Panc1 (cell line): Measurements from ENCODE around the gene UCHL5. TPM values are rescaled to one million over a fixed set of nuclear protein-coding genes. Genes with fewer than 3 reads are reported as not detected.

Source experiments
- ATAC-seq: fragments of 200-7000 bp; cut with Tn5 transposase; 2 replicates; pipeline ENCODE4 v1.9.1; 2020; ENCODE audit warnings: mild to moderate bottlenecking, moderate library complexity
- Bru-seq: library from RNA; stranded (reverse); fragments of 400-500 nt; gene quantifications from one replicate; lab custom pipeline; 2021; lab: Mats Ljungman, UMichigan
- BruChase-seq, 2 experiments: library from RNA; stranded (reverse); fragments of 400-500 nt; gene quantifications; one replicate each; lab custom pipeline; 2021; lab: Mats Ljungman, UMichigan
- BruUV-seq: library from RNA; stranded (reverse); fragments of 400-500 nt; replicated peaks from 2 replicates; lab custom pipeline; 2021; lab: Mats Ljungman, UMichigan
- CTCF ChIA-PET: fragments of 300-600 bp; sonication (Branson Sonifier 250); formaldehyde crosslinking; loops from one replicate; lab custom pipeline; 2022; ENCODE audit warnings: antibody characterized with exemption; lab: Charles Lee
- POLR2A ChIA-PET: fragments of 300-600 bp; sonication (Branson Sonifier 250); formaldehyde crosslinking; loops from one replicate; lab custom pipeline; 2022; ENCODE audit warnings: antibody characterized with exemption; lab: Charles Lee
- DNase-seq: peaks from one replicate; pipeline ENCODE4 v3.0.0-alpha.2; 2010; ENCODE audit warnings: low read depth, low spot score
- H3K27ac ChIP-seq: 2 replicates; pipeline ENCODE4 v1.5.1; 2011; ENCODE audit warnings: mild to moderate bottlenecking, low read length, inconsistent platforms
- H3K27me3 ChIP-seq: fragments of 200-500 bp; sonication (Bioruptor generic); 2 replicates; pipeline ENCODE4 v1.6.0; 2014; ENCODE audit warnings: low read length, inconsistent platforms; ENCODE audit not compliant: control insufficient read depth, insufficient read depth
- H3K36me3 ChIP-seq: fragments of 200-500 bp; sonication (Bioruptor generic); 2 replicates; pipeline ENCODE4 v1.5.1; 2014; ENCODE audit warnings: inconsistent platforms, mild to moderate bottlenecking, low read length, moderate library complexity; ENCODE audit not compliant: control insufficient read depth, insufficient read depth
- H3K4me1 ChIP-seq: 2 replicates; pipeline ENCODE4 v1.5.1; 2011; ENCODE audit warnings: inconsistent platforms, mild to moderate bottlenecking, low read length, moderate library complexity; ENCODE audit not compliant: control insufficient read depth, insufficient read depth
- H3K4me3 ChIP-seq, 2 experiments: 2 replicates each; pipeline ENCODE4 v1.5.1; 2011 to 2012; ENCODE audit warnings: low read depth in 2 of 2, low read length in 2 of 2, mild to moderate bottlenecking in 2 of 2, inconsistent platforms in 1 of 2, moderate library complexity in 1 of 2
- H3K9me3 ChIP-seq: fragments of 200-500 bp; sonication (Bioruptor generic); 2 replicates; pipeline ENCODE4 v1.5.1; 2014; ENCODE audit warnings: low read depth, mild to moderate bottlenecking, inconsistent platforms, low read length, moderate library complexity; ENCODE audit not compliant: control insufficient read depth, insufficient read depth
- POLR2AphosphoS5 ChIP-seq: IDR thresholded peaks from 2 replicates; pipeline ENCODE4 v1.6.1; 2012; ENCODE audit warnings: mild to moderate bottlenecking, low read depth, low read length, moderate library complexity
- SIN3A ChIP-seq: IDR thresholded peaks from 2 replicates; pipeline ENCODE4 v1.6.1; 2012; ENCODE audit warnings: low read depth, mild to moderate bottlenecking, low read length, moderate library complexity, borderline replicate concordance; ENCODE audit not compliant: insufficient read depth
- TCF7L2 ChIP-seq: IDR thresholded peaks from 2 replicates; pipeline ENCODE4 v1.6.1; 2011; ENCODE audit warnings: mild to moderate bottlenecking, low read depth, low read length, inconsistent platforms
- in situ Hi-C: cut with HindIII; loops from 2 replicates; pipeline ENCODE4 v1.10.0; 2016; ENCODE audit warnings: low sequenced_read_pairs, low pct_unique_long_range_greater_than_20kb
- intact Hi-C: fragments of 100-400 bp; cut with micrococcal nuclease; formaldehyde crosslinking; loops from one replicate; pipeline ENCODE4 v1.10.0; 2022; ENCODE audit not compliant: unreplicated experiment
- long read RNA-seq: library from polyadenylated mRNA; unstranded; transcript quantifications from one replicate; pipeline ENCODE4 v2.0.0, GENCODE V29; 2021; ENCODE audit not compliant: unreplicated experiment
- polyA plus RNA-seq: library from polyadenylated mRNA; unstranded; fragments of >200 nt; gene quantifications from one replicate; pipeline ENCODE4 v1.2.1, GENCODE V29; 2012; ENCODE audit warnings: missing spikeins; ENCODE audit not compliant: insufficient read length
- total RNA-seq: library from RNA; stranded (reverse); gene quantifications from one replicate; pipeline ENCODE4 v1.2.1, GENCODE V29; 2021; ENCODE audit not compliant: unreplicated experiment
- TF ChIP-seq, protein P1 (sequence below): fragments of 450-650 bp; IDR thresholded peaks from 2 replicates; pipeline ENCODE4 v1.5.1; 2017; ENCODE audit warnings: mild to moderate bottlenecking
- TF ChIP-seq, protein P2 (sequence below), 2 experiments: IDR thresholded peaks; 2 replicates each; pipeline ENCODE4 v1.6.1; 2011 to 2012; ENCODE audit warnings: low read depth in 2 of 2, control low read depth in 1 of 2, low read length in 1 of 2, mild to moderate bottlenecking in 1 of 2, moderate library complexity in 1 of 2; ENCODE audit not compliant: insufficient read depth in 1 of 2

The UCHL5 gene, protein sequence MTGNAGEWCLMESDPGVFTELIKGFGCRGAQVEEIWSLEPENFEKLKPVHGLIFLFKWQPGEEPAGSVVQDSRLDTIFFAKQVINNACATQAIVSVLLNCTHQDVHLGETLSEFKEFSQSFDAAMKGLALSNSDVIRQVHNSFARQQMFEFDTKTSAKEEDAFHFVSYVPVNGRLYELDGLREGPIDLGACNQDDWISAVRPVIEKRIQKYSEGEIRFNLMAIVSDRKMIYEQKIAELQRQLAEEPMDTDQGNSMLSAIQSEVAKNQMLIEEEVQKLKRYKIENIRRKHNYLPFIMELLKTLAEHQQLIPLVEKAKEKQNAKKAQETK
- 42.6 TPM for total RNA-seq
- 36.8 TPM for polyA plus RNA-seq
- percentile 89 among the genes with signal in this experiment for Bru-seq, nascent RNA
- percentile 89 among the genes with signal in this experiment for BruChase-seq, experiment 1, labeled RNA remaining after a 2-hour chase
- BruChase-seq, experiment 2, labeled RNA remaining after a 6-hour chase: percentile 86 among the genes with signal in this experiment
- long read RNA-seq, full-length matches to known transcripts: 106 of 134 reads
- long read RNA-seq, partial matches to known transcripts: 3 of 134 reads
- long read RNA-seq, other reads (novel, unspliced or antisense): 25 of 134 reads

DNA sequence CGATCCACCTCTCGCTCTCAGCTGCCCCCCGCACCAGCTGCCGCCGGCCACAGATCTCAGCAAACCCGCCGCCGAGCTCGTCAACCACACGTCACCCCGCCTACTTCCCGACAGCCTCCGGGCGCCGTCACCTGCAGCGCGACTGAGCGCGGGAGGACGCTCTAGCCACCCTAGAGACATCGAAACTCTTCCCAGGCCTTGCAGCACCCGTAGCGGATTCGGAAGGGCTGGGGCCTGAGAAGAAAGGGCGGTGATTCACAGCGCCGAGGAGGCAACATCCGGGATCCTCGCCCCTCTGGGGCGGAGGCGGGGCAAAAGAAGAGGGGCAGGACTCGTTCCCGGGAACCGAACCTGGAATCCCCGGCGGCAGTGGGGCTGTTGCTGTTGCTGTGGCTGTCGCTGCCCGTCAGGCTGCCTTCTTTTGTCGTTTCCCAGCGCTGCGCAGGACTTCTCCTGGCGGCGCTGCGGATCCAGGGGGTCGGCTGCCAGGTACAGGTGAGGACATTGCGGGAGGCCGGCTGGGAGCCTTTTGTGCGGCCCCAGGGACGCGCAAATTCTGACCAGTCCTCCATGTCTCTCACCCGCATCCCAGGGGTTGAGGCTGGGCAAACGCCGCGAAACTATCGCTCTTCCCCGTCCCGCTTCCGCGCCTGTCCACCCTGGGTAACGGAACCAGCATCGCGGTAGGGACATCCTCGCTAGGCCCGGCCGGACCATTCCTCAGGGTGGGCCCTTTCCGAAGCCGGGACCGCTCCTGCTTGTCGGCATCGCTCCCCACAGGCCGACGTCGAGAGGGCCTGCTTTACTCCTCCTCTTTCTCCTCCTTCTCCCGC is at the start of gene UCHL5, which contains the start of gene RO60:
Gene UCHL5 (minus strand): TSS at position 79 of the 833 bp plus-strand sequence. CDS start 100 bp downstream, outside the sequence.
Gene RO60 (plus strand): TSS at position 331 of the 833 bp plus-strand sequence. CDS start 9,443 bp downstream, outside the sequence.
- Histone ChIP-seq H3K4me1 (peaks cover 19% of the 10 kb centered on the region), H3K27ac (peak within 1 kb of the TSS; percentile 93), H3K9me3 (no peaks in the 10 kb centered on the region), H3K4me3 (peak within 1 kb of the TSS; percentile 95), H3K36me3 (peaks cover 22% of the 10 kb centered on the region), H3K27me3 (no peaks in the 10 kb centered on the region)
- TF ChIP-seq POLR2AphosphoS5: peak; percentile 91
- peak; percentile 83 for TF ChIP-seq TCF7L2
- TF ChIP-seq, protein P1, sequence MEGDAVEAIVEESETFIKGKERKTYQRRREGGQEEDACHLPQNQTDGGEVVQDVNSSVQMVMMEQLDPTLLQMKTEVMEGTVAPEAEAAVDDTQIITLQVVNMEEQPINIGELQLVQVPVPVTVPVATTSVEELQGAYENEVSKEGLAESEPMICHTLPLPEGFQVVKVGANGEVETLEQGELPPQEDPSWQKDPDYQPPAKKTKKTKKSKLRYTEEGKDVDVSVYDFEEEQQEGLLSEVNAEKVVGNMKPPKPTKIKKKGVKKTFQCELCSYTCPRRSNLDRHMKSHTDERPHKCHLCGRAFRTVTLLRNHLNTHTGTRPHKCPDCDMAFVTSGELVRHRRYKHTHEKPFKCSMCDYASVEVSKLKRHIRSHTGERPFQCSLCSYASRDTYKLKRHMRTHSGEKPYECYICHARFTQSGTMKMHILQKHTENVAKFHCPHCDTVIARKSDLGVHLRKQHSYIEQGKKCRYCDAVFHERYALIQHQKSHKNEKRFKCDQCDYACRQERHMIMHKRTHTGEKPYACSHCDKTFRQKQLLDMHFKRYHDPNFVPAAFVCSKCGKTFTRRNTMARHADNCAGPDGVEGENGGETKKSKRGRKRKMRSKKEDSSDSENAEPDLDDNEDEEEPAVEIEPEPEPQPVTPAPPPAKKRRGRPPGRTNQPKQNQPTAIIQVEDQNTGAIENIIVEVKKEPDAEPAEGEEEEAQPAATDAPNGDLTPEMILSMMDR: no peak
- TF ChIP-seq, protein P2, sequence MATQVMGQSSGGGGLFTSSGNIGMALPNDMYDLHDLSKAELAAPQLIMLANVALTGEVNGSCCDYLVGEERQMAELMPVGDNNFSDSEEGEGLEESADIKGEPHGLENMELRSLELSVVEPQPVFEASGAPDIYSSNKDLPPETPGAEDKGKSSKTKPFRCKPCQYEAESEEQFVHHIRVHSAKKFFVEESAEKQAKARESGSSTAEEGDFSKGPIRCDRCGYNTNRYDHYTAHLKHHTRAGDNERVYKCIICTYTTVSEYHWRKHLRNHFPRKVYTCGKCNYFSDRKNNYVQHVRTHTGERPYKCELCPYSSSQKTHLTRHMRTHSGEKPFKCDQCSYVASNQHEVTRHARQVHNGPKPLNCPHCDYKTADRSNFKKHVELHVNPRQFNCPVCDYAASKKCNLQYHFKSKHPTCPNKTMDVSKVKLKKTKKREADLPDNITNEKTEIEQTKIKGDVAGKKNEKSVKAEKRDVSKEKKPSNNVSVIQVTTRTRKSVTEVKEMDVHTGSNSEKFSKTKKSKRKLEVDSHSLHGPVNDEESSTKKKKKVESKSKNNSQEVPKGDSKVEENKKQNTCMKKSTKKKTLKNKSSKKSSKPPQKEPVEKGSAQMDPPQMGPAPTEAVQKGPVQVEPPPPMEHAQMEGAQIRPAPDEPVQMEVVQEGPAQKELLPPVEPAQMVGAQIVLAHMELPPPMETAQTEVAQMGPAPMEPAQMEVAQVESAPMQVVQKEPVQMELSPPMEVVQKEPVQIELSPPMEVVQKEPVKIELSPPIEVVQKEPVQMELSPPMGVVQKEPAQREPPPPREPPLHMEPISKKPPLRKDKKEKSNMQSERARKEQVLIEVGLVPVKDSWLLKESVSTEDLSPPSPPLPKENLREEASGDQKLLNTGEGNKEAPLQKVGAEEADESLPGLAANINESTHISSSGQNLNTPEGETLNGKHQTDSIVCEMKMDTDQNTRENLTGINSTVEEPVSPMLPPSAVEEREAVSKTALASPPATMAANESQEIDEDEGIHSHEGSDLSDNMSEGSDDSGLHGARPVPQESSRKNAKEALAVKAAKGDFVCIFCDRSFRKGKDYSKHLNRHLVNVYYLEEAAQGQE (IDR thresholded peaks at IDR 0.05; ENCODE audit: insufficient read depth in 1 of 2, low read depth in 2 of 2, low read length in 1 of 2): peak in 1 of 2 experiments; percentile 64; a peak in 1 of 4 replicates
- peak; percentile 94; the same call in 1 of the 2 replicates for TF ChIP-seq SIN3A
- ATAC-seq: peak; percentile 97
- no TSS peak for BruUV-seq
- CTCF ChIA-PET: no interaction called here
- intact Hi-C loops: no loop called here
- in situ Hi-C loops: no loop called here
- POLR2A ChIA-PET: interaction anchor here (0.8 kb wide), 1 partner anchor 11 kb away, joined by 3 read pairs; no protein-coding TSS in a partner anchor
- DNase-seq: peak; percentile 91

DNA sequence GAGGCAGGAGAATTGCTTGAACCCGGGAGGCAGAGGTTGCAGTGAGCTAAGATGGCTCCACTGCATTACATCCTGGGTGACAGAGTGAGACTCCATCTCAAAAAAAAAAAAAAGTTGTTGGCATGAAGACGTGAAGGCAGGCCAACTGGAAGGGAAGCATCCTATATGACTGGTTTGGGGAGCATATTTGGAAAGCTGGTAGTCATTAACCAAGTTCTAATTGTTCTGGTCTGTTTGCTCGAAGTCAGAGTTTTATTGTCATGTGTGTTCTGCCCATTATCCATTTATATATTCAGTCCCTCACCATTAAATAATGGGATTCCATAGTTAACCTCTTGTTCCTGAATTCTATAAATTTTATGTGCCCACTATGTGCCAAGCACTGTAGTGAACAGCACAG is 49.3 kb upstream of the UCHL5 start:
- ChIA-PET CTCF (no interaction called here), POLR2A (no interaction called here)
- TF ChIP-seq TCF7L2 (no peak), SIN3A (no peak), POLR2AphosphoS5 (no peak)
- TF ChIP-seq, protein P1: no peak
- TF ChIP-seq, protein P2 (IDR thresholded peaks at IDR 0.05; ENCODE audit: insufficient read depth in 1 of 2, low read depth in 2 of 2, low read length in 1 of 2): no peak
- peaks cover 35% of the 10 kb centered on the region for H3K4me1 ChIP-seq
- no peaks in the 10 kb centered on the region for H3K9me3 ChIP-seq
- DNase-seq (no peak), ATAC-seq (no peak)
- BruUV-seq: no TSS peak
- no peak overlapping the region for H3K4me3 ChIP-seq
- H3K27ac ChIP-seq: no peak overlapping the region
- H3K27me3 ChIP-seq: no peaks in the 10 kb centered on the region
- intact Hi-C loops: no loop called here
- peaks cover 6% of the 10 kb centered on the region; the same call in 1 of the 2 replicates for H3K36me3 ChIP-seq
- in situ Hi-C loops: no loop called here
